ENCODE measurements around the gene NDUFAF4. TPM values are rescaled to one million over a fixed set of nuclear protein-coding genes. Genes with fewer than 3 reads are reported as not detected.

The NDUFAF4 gene
- total and polyA plus RNA-seq, 10 of the 15 experiments (the other 5 are each of a cell fraction or from before 2014, with no cell fraction given): 26.9 to 188 (median 76.9) TPM

GRCh38 chr6:96929741-96930140 is 32.0 kb upstream of the NDUFAF4 start:
- FAIRE-seq: no peak
- CTCF ChIA-PET: interaction anchor here (1.5 kb wide), 1 partner anchor 9 kb away, joined by 4 read pairs; no protein-coding TSS in a partner anchor

More at GRCh38 chr6:96929741-96930140, 32.0 kb upstream of the NDUFAF4 start:
- Histone ChIP-seq H3K9ac (ENCODE audit: control insufficient read depth, insufficient read depth, low read length) (no peak overlapping the region), H3K4me3 (no peak overlapping the region), H3K4me1 (ENCODE audit: control insufficient read depth, insufficient read depth, low read length) (no peaks in the 10 kb centered on the region), H4K20me1 (ENCODE audit: control insufficient read depth, insufficient read depth) (no peaks in the 10 kb centered on the region), H3K27ac (ENCODE audit: control insufficient read depth, insufficient read depth) (no peak overlapping the region), H3K4me2 (ENCODE audit: control insufficient read depth, insufficient read depth) (no peak overlapping the region), H3K9me3 (replicated peaks; ENCODE audit: control insufficient read depth, insufficient read depth, low read length) (no peaks in the 10 kb centered on the region), H2AFZ (ENCODE audit: control insufficient read depth, low read depth, low read length) (no peak overlapping the region), H3K27me3 (replicated peaks in 1 of 2; ENCODE audit: control insufficient read depth in 2 of 2, insufficient read depth in 2 of 2, low read length in 1 of 2) (peaks cover 0 to 3% of the 10 kb centered on the region in 2 experiments; a peak in 1 of 4 replicates), H3K36me3 (ENCODE audit: control insufficient read depth in 2 of 2, insufficient read depth in 2 of 2, low read length in 1 of 2) (no peaks in the 10 kb centered on the region), H3K79me2 (ENCODE audit: control insufficient read depth, insufficient read depth, low read length) (no peaks in the 10 kb centered on the region)
- ChIA-PET POLR2A (interaction anchor here (0.6 kb wide), 1 partner anchor 120 kb away, joined by 4 read pairs; no protein-coding TSS in a partner anchor), SMC1A (ENCODE audit: uncharacterized antibody, unreplicated experiment) (interaction anchor here (0.6 to 1.5 kb wide), 2 partner anchors 30 to 178 kb away, joined by 3 to 5 read pairs; no protein-coding TSS in a partner anchor), RAD21 (ENCODE audit: unreplicated experiment) (no interaction called here)
- in situ Hi-C loops (cut with MboI) (no loop called here), intact Hi-C loops (cut with micrococcal nuclease; ENCODE audit: unreplicated experiment) (no loop called here)
- 0% methylated on average over 2 of the region's 2 CpGs for WGBS (ENCODE audit: insufficient coverage, insufficient replicate concordance, low lambda C conversion rate, missing lambda C conversion rate)
- TF ChIP-seq IRF4 (IDR thresholded peaks at IDR 0.05; ENCODE audit: low read depth, low read length) (no peak), MXI1 (IDR thresholded peaks at IDR 0.05; ENCODE audit: low read depth, low read length) (no peak), USF2 (IDR thresholded peaks at IDR 0.05; ENCODE audit: borderline replicate concordance, low read depth, low read length) (no peak), POLR2AphosphoS5 (IDR thresholded peaks at IDR 0.05; ENCODE audit: low read length) (no peak), MAX (IDR thresholded peaks at IDR 0.05; ENCODE audit: low read depth, low read length) (no peak), BHLHE40 (IDR thresholded peaks at IDR 0.05; ENCODE audit: borderline replicate concordance in 1 of 2, low read depth in 2 of 2, low read length in 1 of 2) (no peak), ESRRA (IDR thresholded peaks at IDR 0.05; ENCODE audit: low read length) (no peak), SMC3 (IDR thresholded peaks at IDR 0.05; ENCODE audit: borderline replicate concordance, low read length) (no peak), HDAC6 (IDR thresholded peaks at IDR 0.05; ENCODE audit: unreplicated experiment) (no peak), SMARCA5 (IDR thresholded peaks at IDR 0.05) (no peak), ZZZ3 (IDR thresholded peaks at IDR 0.05; ENCODE audit: control insufficient read depth, insufficient read length, low read depth) (no peak), RAD21 (IDR thresholded peaks at IDR 0.05; ENCODE audit: insufficient read depth, low read depth, low read length) (no peak), LARP7 (IDR thresholded peaks at IDR 0.05) (no peak), JUND (IDR thresholded peaks at IDR 0.05; ENCODE audit: low read depth, low read length) (no peak), ATF2 (IDR thresholded peaks at IDR 0.05; ENCODE audit: low read length) (no peak)
- no peak for DNase-seq (ENCODE audit: low read depth, low spot score)
- no peak for ATAC-seq
- BruUV-seq (replicated peaks): no TSS peak

Data from GM12878 (cell line).